ENCODE measurements around the gene CD46. TPM values are rescaled to one million over a fixed set of nuclear protein-coding genes. Genes with fewer than 3 reads are reported as not detected.
A peak's percentile ranks its signal among the peaks of the same experiment; 100 is the strongest.
"Not testable (repeated sequence)": the region's sequence is repeated elsewhere in the genome, so short reads cannot be mapped to it uniquely, and the experiment has no call there.

The CD46 gene
- total RNA-seq, 1 experiment from 2014 or later = 184 TPM

DNA sequence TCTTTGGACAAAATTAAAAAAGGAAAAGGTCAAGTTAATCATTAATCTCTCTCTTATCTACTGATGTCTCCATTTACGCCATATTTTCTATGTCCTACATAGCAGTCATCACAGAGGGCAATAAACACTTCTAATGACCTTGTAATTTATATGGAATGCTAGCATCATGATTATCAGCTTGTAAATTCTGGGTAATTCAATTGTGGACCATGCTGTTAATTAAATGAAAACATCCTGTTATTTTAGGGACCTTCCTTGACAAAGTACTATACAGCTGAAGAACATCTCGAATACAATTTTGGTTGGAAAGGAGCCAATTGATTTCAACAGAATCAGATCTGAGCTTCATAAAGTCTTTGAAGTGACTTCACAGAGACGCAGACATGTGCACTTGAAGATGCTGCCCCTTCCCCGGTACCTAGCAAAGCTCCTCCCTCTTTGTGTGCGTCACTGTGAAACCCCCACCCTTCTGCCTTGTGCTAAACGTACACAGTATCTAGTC is 13.6 kb upstream of the CD46 start:
- POLR2A ChIA-PET = interaction anchor here (0.7 to 11.1 kb wide), 7 partner anchors 11 to 59 kb away, joined by 3 to 160 read pairs (median 5); partner anchors contain the start of gene CD46
- CTCF ChIA-PET = interaction anchor here (0.9 to 2.5 kb wide), 3 partner anchors 9 to 39 kb away, joined by 3 to 11 read pairs (median 3); no protein-coding TSS in a partner anchor

DNA sequence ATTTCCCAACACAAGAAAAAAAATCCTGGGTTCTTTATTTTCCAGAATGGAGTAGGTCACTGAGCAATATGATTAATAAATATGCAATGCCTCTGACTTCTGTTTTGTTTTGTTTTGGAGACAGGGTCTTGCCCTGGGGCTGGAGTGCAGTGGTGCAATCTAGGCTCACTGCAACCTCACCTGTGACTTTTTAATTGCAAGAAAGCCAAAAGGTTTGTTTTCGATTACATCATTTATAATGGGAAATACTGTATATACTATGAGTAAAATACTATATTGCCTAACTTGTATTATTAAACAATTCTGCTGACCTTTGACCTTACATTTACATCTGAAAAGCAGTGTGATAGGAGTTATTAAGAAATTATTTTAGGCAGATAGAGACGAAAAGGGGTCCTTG is 11.6 kb upstream of the CD46 start:
- Mint-ChIP-seq H3K9me3 (ENCODE audit: unreplicated experiment) (no peaks in the 10 kb centered on the region), H3K4me1 (ENCODE audit: insufficient read depth, unreplicated experiment) (peaks cover 43% of the 10 kb centered on the region), H3K27me3 (ENCODE audit: insufficient read depth, unreplicated experiment) (no peaks in the 10 kb centered on the region), H3K36me3 (ENCODE audit: insufficient read depth, unreplicated experiment) (no peaks in the 10 kb centered on the region), H3K27ac (ENCODE audit: low read depth, unreplicated experiment) (peak overlapping the region; percentile 73), H3K4me3 (ENCODE audit: unreplicated experiment) (no peak overlapping the region)
- intact Hi-C loops (cut with micrococcal nuclease) = no loop called here
- TF ChIP-seq, protein P1, sequence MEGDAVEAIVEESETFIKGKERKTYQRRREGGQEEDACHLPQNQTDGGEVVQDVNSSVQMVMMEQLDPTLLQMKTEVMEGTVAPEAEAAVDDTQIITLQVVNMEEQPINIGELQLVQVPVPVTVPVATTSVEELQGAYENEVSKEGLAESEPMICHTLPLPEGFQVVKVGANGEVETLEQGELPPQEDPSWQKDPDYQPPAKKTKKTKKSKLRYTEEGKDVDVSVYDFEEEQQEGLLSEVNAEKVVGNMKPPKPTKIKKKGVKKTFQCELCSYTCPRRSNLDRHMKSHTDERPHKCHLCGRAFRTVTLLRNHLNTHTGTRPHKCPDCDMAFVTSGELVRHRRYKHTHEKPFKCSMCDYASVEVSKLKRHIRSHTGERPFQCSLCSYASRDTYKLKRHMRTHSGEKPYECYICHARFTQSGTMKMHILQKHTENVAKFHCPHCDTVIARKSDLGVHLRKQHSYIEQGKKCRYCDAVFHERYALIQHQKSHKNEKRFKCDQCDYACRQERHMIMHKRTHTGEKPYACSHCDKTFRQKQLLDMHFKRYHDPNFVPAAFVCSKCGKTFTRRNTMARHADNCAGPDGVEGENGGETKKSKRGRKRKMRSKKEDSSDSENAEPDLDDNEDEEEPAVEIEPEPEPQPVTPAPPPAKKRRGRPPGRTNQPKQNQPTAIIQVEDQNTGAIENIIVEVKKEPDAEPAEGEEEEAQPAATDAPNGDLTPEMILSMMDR (IDR thresholded peaks at IDR 0.05; ENCODE audit: unreplicated experiment) = no peak
- BruUV-seq (replicated peaks) = no TSS peak
- DNase-seq (ENCODE audit: unreplicated experiment) = peak; percentile 97
- POLR2A ChIA-PET = interaction anchor here (0.5 to 11.1 kb wide), 10 partner anchors 9 to 1091 kb away, joined by 3 to 160 read pairs (median 6); partner anchors contain the start of gene CD46
- CTCF ChIA-PET = interaction anchor here (0.7 to 2.5 kb wide), 6 partner anchors 14 to 59 kb away, joined by 3 to 11 read pairs (median 5); no protein-coding TSS in a partner anchor

More for the DNA sequence above, 13.6 kb upstream of the CD46 start:
- H3K4me1 Mint-ChIP-seq (ENCODE audit: insufficient read depth, unreplicated experiment) = peaks cover 38% of the 10 kb centered on the region
- H3K27me3 Mint-ChIP-seq (ENCODE audit: insufficient read depth, unreplicated experiment); H3K27ac Mint-ChIP-seq (ENCODE audit: low read depth, unreplicated experiment); H3K9me3 Mint-ChIP-seq (ENCODE audit: unreplicated experiment); BruUV-seq (replicated peaks); H3K4me3 Mint-ChIP-seq (ENCODE audit: unreplicated experiment); H3K36me3 Mint-ChIP-seq (ENCODE audit: insufficient read depth, unreplicated experiment); intact Hi-C loops (cut with micrococcal nuclease): not testable (repeated sequence)
- DNase-seq (ENCODE audit: unreplicated experiment) = peak; percentile 26

DNA sequence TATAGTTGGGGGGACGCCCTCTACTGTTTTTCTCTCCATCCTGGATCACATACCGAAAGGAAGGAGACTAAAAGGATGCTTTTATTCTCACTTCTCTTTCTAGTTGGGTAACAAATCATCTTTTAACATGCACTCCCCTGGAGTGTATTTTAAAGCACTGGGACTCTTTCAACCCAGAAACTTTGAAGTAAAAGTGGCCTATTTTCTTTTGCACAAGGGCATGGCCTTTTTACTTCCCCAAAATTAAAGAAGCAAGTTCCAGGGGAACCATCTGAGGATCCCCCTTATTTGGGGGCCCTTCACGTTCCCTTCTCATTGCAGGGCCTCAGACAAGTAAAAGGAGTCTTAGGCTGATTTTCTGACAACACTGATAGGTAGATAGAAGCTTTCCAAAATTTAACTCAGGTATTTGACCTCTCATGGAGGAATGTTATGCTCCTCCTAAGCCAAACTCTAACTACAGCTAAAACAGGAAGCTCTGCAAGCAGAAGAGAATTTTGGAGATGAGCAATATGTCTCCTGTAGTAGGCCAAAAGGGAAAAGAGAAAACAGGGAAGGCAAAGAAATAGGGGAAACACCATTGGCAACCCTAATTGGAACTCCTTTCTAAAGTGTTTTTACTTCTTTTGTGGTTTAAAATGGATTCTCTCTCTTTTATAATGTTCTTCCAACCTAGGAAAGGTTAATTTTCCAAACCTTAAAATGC is 8.9 kb upstream of the CD46 start:
- DNase-seq (ENCODE audit: unreplicated experiment) = no peak
- intact Hi-C loops (cut with micrococcal nuclease) = no loop called here
- no TSS peak for BruUV-seq (replicated peaks)
- Mint-ChIP-seq H3K36me3 (ENCODE audit: insufficient read depth, unreplicated experiment) (no peaks in the 10 kb centered on the region), H3K4me1 (ENCODE audit: insufficient read depth, unreplicated experiment) (peaks cover 55% of the 10 kb centered on the region), H3K9me3 (ENCODE audit: unreplicated experiment) (peaks cover under 1% of the 10 kb centered on the region), H3K27me3 (ENCODE audit: insufficient read depth, unreplicated experiment) (no peaks in the 10 kb centered on the region), H3K4me3 (ENCODE audit: unreplicated experiment) (no peak overlapping the region), H3K27ac (ENCODE audit: low read depth, unreplicated experiment) (no peak overlapping the region)
- ChIA-PET CTCF (no interaction called here), POLR2A (interaction anchor here (0.7 to 11.1 kb wide), 3 partner anchors 11 to 1296 kb away, joined by 3 to 160 read pairs (median 4); partner anchors contain the start of gene CD46)
- TF ChIP-seq, protein P1 (IDR thresholded peaks at IDR 0.05; ENCODE audit: unreplicated experiment) = no peak

DNA sequence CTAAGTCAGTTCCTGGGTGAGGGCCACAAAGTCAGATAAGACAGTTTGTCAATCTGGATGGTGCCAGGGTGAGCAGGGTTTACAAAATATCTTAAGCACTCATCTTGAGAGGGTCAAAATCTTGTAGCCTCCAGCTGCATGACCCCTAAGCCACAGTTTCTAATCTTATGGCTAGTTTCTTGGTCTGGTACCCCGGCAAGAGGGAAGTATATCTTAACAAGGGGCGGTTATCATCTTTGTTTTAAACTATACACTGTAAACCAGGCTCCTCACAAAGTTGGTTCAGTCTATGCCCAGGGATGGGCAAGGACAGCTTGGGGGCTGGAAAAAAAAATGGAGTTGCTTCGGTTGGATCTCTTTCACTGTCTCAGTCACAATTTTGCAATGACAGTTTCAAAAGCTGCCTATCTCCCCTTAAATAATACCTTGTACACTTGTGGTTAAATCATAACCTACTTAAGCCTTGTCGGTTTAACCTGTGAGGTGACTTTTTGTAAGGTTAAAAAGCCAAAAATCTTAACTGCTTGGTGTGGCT is 7.8 kb upstream of the CD46 start:
- Mint-ChIP-seq H3K27me3 (ENCODE audit: insufficient read depth, unreplicated experiment) (no peaks in the 10 kb centered on the region), H3K4me3 (ENCODE audit: unreplicated experiment) (no peak overlapping the region), H3K9me3 (ENCODE audit: unreplicated experiment) (peaks cover 7% of the 10 kb centered on the region), H3K27ac (ENCODE audit: low read depth, unreplicated experiment) (peak overlapping the region; percentile 19), H3K36me3 (ENCODE audit: insufficient read depth, unreplicated experiment) (no peaks in the 10 kb centered on the region), H3K4me1 (ENCODE audit: insufficient read depth, unreplicated experiment) (peaks cover 61% of the 10 kb centered on the region)
- POLR2A ChIA-PET = interaction anchor here (0.7 to 11.1 kb wide), 5 partner anchors 10 to 125 kb away, joined by 3 to 160 read pairs (median 4); partner anchors contain the start of gene CD46
- BruUV-seq (replicated peaks) = no TSS peak
- intact Hi-C loops (cut with micrococcal nuclease) = no loop called here
- no peak for DNase-seq (ENCODE audit: unreplicated experiment)
- TF ChIP-seq, protein P1 (IDR thresholded peaks at IDR 0.05; ENCODE audit: unreplicated experiment) = no peak
- CTCF ChIA-PET = interaction anchor here (0.6 to 1.5 kb wide), 3 partner anchors 9 to 80 kb away, joined by 3 to 7 read pairs (median 3); no protein-coding TSS in a partner anchor

All from MCF 10A (cell line).